ENCODE measurements around the gene PI4K2A.

Gene PI4K2A

GRCh38 chr10:97684866-97685394 is 44.5 kb downstream of the PI4K2A start (continued):
- no peak for TF ChIP-seq AEBP2 (tag by site-specific recombination; IDR thresholded peaks at IDR 0.05; ENCODE audit: borderline replicate concordance)

GRCh38 chr10:97685395-97685958 is 45.0 kb downstream of the PI4K2A start:
- ChIA-PET CTCF (interaction anchor here (0.7 to 4.6 kb wide), 5 partner anchors 9 to 586 kb away, joined by 3 to 52 read pairs (median 27); no protein-coding TSS in a partner anchor), POLR2A (interaction anchor here (2.1 to 3.4 kb wide), 2 partner anchors 17 to 51 kb away, joined by 23 to 30 read pairs; partner anchors contain the start of gene ZFYVE27)
- H3K4me3 ChIP-seq (ENCODE audit: low read depth, low read length): no peak overlapping the region
- H3K36me3 ChIP-seq (ENCODE audit: control insufficient read depth in 2 of 2, insufficient read depth in 1 of 2, low read length in 2 of 2): no peaks in the 10 kb centered on the region
- H3K27ac ChIP-seq (ENCODE audit: extremely low read depth, low read depth, low read length): peak overlapping the region; percentile 11; the same call in 1 of the 2 replicates
- no peaks in the 10 kb centered on the region for H3K9me3 ChIP-seq (ENCODE audit: control insufficient read depth, insufficient read depth, low read depth, low read length)
- H3K4me1 ChIP-seq (ENCODE audit: control insufficient read depth, insufficient read depth, low read length): peaks cover 10% of the 10 kb centered on the region; the same call in 1 of the 2 replicates
- no peak for TF ChIP-seq KLF8 (tag by site-specific recombination; IDR thresholded peaks at IDR 0.05)
- no peak for TF ChIP-seq BCL11B (tag by site-specific recombination; IDR thresholded peaks at IDR 0.05; ENCODE audit: low read depth)
- no peak for TF ChIP-seq ZNF747 (tag by site-specific recombination; IDR thresholded peaks at IDR 0.05)
- peak; percentile 47 for TF ChIP-seq KLF10 (tag by site-specific recombination; IDR thresholded peaks at IDR 0.05)
- TF ChIP-seq ZNF394 (tag by site-specific recombination; IDR thresholded peaks at IDR 0.05; ENCODE audit: borderline replicate concordance): 0 out of 2 replicates have a peak, but pooled peaks have one; percentile 7
- TF ChIP-seq GLIS2 (tag by site-specific recombination; IDR thresholded peaks at IDR 0.05): peak; percentile 48; the same call in 1 of the 2 replicates
- TF ChIP-seq ZNF223 (tag by site-specific recombination; IDR thresholded peaks at IDR 0.05): no peak
- TF ChIP-seq ZNF280D (tag by site-specific recombination; IDR thresholded peaks at IDR 0.05): no peak
- no peak for TF ChIP-seq ZNF174 (tag by site-specific recombination; IDR thresholded peaks at IDR 0.05)
- peak; percentile 51; the same call in 1 of the 2 replicates for TF ChIP-seq ZNF600 (tag by site-specific recombination; IDR thresholded peaks at IDR 0.05)
- TF ChIP-seq ZSCAN30 (tag by site-specific recombination; IDR thresholded peaks at IDR 0.05): peak; percentile 54; the same call in 1 of the 2 replicates
- TF ChIP-seq PATZ1 (tag by site-specific recombination; IDR thresholded peaks at IDR 0.05): 0 out of 2 replicates have a peak, but pooled peaks have one; percentile 14
- no peak for TF ChIP-seq ELK4 (IDR thresholded peaks at IDR 0.05; ENCODE audit: borderline replicate concordance, low read depth, low read length)
- no peak for TF ChIP-seq ZNF701 (tag by site-specific recombination; IDR thresholded peaks at IDR 0.05)
- no peak for TF ChIP-seq INSM2 (tag by site-specific recombination; IDR thresholded peaks at IDR 0.05)
- TF ChIP-seq REST (tag by site-specific recombination; IDR thresholded peaks at IDR 0.05): no peak
- TF ChIP-seq ZNF488 (tag by site-specific recombination; IDR thresholded peaks at IDR 0.05): no peak
- TF ChIP-seq ZNF202 (tag by site-specific recombination; IDR thresholded peaks at IDR 0.05; ENCODE audit: borderline replicate concordance): no peak
- no peak for TF ChIP-seq ZNF354C (tag by site-specific recombination; IDR thresholded peaks at IDR 0.05; ENCODE audit: borderline replicate concordance, low read depth)
